Subcutaneous adipose tissue (tissue), 4 donors: ENCODE data around the gene PLA2G15. TPM values are rescaled to one million over a fixed set of nuclear protein-coding genes. Genes with fewer than 3 reads are reported as not detected.

Experiments
- CTCF ChIP-seq: fragments of 450-650 bp; IDR thresholded peaks from one replicate; pipeline ENCODE4 v1.5.1; 2016; ENCODE audit warnings: low read depth, mild to moderate bottlenecking, control low read depth, antibody characterized with exemption, moderate library complexity
- total RNA-seq, 4 donors: library from RNA; depleted of rRNA; stranded (reverse); fragments of >200 nt; gene quantifications; one replicate each; pipeline ENCODE4 v1.1.0, GENCODE V29; 2016

Gene PLA2G15
- total RNA-seq, 4 donors from 2014 or later: 16.3 to 62.4 (median 36.0) TPM

GRCh38 chr16:68215302-68215701 lies 29.9 kb upstream of the PLA2G15 start:
- TF ChIP-seq CTCF: no peak

GRCh38 chr16:68216240-68216639 lies 28.9 kb upstream of the PLA2G15 start:
- TF ChIP-seq CTCF: no peak

- TF ChIP-seq CTCF: no peak
Measured at GRCh38 chr16:68217506-68217905, 27.7 kb upstream of the PLA2G15 start.

GRCh38 chr16:68219725-68220351 lies 25.3 kb upstream of the PLA2G15 start:
- no peak for TF ChIP-seq CTCF

- TF ChIP-seq CTCF: no peak
Measured at GRCh38 chr16:68223072-68223471, 22.1 kb upstream of the PLA2G15 start.

GRCh38 chr16:68226116-68226515 lies 19.1 kb upstream of the PLA2G15 start:
- no peak for TF ChIP-seq CTCF

GRCh38 chr16:68227183-68227793 lies 17.9 kb upstream of the PLA2G15 start:
- TF ChIP-seq CTCF: no peak
